GM18858 (cell line): Measurements from ENCODE around the gene LMAN2L.

Experiments used
- ATAC-seq: cut with Tn5 transposase; IDR thresholded peaks from one replicate; pipeline ENCODE4 v1.9.1; 2021; ENCODE audit not compliant: unreplicated experiment

Gene LMAN2L

GRCh38 chr2:96760036-96760985, 20.4 kb upstream of the LMAN2L start, which contains the start of gene CNNM4:
Gene CNNM4 (plus strand): TSS chr2:96760902. CDS start chr2:96761000, 98 bp downstream.
- ATAC-seq: peak; percentile 51

DNA sequence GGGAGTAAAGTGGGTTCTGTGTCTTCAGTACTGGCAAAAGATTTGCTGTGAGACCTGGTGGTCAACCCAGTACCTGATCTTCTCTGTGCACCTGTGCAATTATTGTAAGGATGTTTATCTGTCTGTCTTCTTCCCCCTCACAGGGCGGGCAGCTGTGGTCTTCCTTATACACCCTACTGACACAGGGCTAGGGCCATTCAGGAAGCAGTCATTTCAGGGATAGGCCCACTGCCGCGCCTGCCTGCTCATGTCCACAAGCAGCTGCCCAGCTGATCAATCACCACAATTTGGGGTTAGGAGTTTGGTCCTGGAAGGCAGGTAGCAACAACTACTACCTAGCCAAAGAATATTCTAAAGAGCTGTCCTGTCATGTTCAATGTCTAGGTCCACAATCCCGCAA, 19.7 kb upstream of the LMAN2L start:
- no peak for ATAC-seq

DNA sequence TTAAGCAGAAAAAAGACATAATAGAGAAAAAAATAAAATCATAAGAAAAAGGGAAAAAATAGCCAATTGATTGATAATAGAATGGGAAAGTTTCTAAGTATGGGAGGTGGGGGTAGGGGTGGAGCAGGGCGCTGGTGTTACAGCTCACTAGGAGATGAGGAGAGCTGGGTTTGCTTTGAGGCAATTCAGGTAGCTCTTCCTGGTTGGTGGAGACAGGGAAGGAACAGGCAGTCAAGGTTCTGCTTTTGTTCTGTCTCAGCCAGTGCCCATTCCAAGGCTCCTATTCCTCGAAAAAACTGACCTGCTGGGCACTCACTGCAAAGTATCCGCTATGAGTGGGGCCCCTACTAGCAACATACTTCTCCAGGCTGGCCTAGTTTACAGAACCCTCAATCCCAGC, 19.1 kb upstream of the LMAN2L start:
- ATAC-seq: no peak

GRCh38 chr2:96757477-96757860, 17.6 kb upstream of the LMAN2L start:
- ATAC-seq: no peak

DNA sequence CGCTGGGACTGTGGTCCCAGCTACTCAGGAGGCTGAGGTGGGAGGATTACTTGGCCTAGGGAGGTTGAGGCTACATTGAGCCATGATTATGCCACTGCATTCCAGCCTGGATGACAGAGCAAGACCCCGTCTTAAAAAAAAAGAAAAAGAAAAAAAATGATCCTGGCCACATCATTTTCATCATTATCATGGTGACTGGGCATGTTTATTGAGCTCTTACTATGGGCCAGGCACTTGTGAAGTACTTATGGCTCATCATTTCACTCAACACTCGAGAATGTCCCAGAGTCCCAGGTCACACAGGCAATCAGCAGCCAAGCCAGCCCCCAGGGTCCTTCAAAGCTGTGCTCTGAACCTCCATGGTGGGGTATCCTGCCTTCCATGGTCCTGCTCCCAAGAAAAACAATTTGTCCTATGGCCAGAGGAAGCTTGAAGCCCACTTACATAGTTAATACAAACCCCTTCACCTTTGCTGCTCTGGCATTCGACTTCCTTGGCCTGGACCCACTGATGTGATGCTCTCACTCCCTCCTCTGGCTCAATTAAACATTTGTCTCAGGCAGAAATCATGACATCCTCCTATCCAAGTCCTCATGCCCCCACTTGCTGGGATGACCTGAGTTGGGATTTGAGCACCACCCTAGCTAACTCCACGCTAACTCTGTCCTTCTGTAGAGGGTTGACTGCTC, 17.1 kb upstream of the LMAN2L start:
- ATAC-seq: no peak

DNA sequence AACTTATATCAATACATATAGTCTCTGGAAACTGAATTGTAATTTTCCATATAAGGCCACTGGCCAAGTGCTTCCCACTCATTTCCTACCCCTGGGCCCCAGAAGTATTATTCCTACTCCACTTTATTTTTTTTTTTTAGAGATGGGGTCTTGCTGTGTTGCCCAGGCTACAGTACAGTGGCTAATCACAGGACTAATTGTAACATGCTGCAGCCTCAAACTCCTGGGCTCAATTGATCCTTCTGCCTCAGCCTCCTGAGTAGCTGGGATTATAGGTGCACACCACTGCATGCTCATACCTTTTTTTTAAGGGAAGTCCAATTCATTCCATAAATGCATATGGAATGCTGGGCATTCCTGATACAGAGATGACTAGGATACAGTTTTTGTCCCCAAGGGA, 14.5 kb upstream of the LMAN2L start:
- ATAC-seq: no peak

DNA sequence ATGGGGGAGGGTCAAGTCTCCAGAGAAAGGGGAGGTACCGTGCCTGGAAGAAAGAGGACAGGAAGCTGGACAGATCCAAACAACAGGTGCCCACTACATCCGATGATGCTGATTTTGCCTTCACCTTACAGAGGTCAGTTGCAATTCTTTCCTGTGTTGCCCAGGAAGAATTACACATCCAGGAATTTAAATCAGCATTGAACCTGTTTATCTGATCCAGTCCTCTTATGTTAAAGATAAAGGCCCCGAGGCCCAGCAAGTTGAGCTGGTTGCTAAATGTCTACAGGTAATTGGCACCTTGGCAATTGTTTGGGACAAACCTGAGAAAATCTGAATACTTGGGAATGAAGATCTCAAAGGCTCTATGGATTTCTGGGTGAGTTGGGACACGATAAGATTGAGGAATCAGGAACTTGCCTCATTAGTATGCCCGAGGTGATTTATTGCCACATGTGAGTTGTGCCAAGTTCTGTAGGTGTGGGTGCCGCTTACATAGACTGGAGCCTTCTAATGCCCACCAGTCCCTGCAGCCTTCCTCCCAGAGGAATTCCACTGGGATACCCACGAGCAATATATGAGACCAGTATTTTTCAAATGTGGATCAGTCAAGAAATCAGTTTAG, 13.9 kb upstream of the LMAN2L start:
- ATAC-seq: no peak

- no peak for ATAC-seq
Observed at GRCh38 chr2:96751800-96752199, 11.9 kb upstream of the LMAN2L start.

DNA sequence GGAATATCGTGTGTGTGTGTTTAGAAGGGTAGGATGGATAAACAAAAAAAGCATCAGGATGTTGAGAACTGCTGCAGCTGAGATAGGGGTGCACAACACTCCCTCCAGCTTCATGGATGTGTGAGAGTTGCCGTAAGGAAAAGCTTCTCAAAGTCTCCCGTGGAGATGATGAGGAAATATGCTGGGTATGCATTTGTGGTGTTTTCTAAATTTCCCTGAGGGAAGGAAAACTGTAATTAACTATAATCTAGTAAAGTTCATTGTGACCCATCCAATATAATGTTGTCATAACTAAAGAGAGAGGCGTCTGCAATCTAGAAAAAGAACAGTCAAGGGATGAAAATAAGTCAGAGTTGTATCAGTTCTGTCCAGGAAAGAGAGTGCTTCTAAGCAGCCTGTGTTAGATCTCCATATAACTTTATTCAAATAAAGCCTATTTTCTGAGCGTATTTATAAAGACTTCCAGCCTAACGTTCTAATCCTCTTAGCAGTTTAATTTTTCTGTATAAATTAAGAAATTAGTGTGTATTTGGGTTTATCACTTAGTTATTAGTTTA, 7.3 kb upstream of the LMAN2L start:
- no peak for ATAC-seq

DNA sequence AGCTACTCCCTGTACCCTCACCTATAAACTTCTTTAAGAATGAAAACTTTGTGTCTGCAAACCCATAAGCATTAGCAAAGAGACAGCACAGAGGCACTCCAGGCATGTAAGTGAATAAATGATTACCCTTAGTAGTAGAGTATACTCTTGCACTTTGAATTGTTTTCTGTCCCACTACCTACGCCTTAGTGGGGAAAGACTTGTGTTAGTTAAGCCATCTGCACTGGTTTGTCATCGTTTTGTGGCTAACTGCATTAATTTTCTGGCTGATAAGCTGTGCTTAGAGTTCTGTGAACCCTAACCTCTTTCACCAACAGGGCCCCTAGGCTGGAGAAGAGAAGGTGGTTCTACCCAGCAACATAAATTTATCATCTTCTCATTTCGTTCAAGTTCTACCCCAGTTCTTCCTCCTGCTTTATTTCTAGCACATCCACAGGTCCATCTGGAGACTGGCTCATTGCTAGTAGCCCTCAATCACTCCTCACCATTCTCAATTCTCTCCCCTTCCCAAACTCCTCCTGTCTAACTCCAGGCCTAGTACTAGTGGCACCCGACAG, 710 bp downstream of the LMAN2L start:
- no peak for ATAC-seq

GRCh38 chr2:96737831-96738230, 2.0 kb downstream of the LMAN2L start:
- no peak for ATAC-seq

DNA sequence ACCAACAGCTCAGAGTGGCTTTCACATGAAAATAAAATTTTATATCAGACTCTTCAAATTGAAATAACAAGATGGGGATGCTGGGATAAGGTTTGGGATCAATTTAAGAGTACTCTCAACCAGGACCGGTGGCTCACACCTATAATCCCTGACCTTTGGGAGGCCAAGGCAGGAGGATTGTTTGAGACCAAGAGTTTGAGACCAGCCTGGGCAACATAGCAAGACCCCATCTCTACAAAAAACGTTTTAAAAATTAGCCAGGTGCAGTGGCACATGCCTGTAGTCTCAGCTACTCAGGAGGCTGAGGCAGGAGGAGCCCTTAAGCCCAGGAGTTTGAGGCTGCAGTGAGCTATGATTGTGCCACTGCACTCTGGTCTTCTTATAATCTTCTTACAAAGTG, 2.6 kb downstream of the LMAN2L start:
- ATAC-seq: no peak

DNA sequence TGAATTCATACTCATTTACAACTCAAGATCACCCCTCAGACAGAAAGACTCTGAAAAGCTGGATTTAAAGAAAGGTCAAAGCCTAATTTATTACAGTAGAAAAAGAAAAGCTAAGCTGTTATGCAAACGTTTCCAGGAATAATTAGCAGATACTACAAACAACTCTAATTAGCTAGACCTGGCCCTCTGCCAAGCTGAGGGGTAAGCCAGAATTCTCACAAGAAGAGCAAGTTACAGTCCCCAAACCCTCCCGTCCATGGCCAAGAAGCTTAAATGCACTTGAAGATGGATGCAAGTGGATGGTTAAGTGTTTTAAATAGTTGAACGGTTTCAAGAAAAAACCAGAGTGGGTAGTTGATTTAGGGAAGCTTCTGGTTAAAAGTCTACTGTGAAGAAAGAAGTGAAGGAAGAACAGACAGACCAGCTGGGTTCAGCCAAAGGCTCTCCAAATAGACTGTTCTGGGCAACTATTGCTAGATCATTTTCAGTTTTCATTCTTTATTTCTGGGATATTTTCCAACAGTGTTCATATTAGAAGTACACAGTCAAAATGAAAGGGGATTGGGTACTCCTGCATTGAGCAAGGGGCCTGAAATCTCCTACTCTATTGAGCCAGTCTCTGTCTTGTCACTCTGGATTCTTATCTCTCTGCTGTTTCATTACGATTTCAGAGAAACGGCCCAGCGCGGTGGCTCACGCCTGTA, 4.8 kb downstream of the LMAN2L start:
- ATAC-seq: no peak

GRCh38 chr2:96733931-96734330, 5.9 kb downstream of the LMAN2L start:
- ATAC-seq: no peak

GRCh38 chr2:96730212-96730611, 9.7 kb downstream of the LMAN2L start:
- ATAC-seq: no peak

GRCh38 chr2:96729748-96730147, 10.1 kb downstream of the LMAN2L start:
- ATAC-seq: no peak

DNA sequence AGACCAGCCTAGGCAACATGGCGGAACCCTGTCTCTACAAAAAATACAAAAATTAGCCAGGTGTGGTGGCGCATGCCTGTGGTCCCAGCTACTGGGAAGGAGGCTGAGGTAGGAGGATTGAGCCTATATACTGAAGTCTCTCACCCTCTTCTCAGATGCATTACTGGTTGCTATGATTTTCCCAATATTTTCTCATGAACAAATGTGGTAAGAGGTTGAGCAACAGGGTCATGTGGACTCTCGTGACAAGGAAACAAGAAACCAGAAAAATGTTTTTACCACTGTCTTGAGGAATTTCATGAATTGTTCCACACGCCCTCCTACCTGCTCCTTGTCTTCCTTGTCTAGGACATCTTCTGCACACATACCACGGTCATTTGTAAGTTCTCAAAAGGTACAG, 12.4 kb downstream of the LMAN2L start:
- no peak for ATAC-seq

DNA sequence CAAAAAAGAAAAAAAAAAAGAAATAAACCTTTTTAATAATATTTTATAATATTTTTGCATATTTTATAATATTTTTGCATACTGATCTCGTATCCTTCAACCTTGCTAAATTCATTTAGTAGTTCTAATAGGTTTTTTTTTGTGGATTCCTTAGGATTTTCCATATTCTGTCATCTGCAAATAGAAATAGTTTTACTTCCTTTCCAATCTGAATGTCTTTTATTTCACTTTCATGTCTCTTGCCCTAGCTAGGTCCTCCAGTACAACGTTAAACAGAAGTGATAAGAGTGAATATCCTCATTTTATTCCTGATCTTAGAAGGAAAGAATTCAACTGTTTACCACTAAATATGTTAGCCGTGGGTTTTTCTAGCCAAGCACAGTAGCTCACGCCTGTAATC, 13.7 kb downstream of the LMAN2L start:
- ATAC-seq: no peak

GRCh38 chr2:96716388-96716787, 23.5 kb downstream of the LMAN2L start:
- no peak for ATAC-seq

DNA sequence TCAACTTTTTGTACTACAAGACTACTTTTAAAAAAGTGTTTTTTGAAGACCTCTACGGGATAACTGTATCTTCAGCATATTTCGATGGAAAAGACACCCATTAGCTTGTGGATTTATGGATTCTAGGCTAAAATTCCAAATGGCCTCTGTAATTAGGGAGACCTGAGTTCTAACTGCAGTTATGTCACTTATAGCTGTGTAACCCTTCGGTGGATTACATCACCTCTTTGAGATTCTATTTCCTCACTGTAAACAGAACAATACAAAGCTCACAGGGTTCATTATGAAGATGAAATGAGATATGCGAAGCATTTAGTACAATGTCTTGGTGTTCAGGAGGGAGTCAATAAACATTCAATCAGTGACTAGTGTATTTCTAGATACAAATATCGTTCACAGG, 24.2 kb downstream of the LMAN2L start:
- ATAC-seq: no peak

GRCh38 chr2:96710985-96711384, 28.9 kb downstream of the LMAN2L start:
- ATAC-seq: no peak
